GM19193 (cell line): ENCODE data around the gene RAB11FIP3.

Experiments used
- POLR2A ChIP-seq: IDR thresholded peaks from 4 replicates; pipeline ENCODE4 v1.6.1; 2011; ENCODE audit not compliant: insufficient read depth, insufficient read length; ENCODE audit errors: extremely low read depth

RAB11FIP3 gene

DNA sequence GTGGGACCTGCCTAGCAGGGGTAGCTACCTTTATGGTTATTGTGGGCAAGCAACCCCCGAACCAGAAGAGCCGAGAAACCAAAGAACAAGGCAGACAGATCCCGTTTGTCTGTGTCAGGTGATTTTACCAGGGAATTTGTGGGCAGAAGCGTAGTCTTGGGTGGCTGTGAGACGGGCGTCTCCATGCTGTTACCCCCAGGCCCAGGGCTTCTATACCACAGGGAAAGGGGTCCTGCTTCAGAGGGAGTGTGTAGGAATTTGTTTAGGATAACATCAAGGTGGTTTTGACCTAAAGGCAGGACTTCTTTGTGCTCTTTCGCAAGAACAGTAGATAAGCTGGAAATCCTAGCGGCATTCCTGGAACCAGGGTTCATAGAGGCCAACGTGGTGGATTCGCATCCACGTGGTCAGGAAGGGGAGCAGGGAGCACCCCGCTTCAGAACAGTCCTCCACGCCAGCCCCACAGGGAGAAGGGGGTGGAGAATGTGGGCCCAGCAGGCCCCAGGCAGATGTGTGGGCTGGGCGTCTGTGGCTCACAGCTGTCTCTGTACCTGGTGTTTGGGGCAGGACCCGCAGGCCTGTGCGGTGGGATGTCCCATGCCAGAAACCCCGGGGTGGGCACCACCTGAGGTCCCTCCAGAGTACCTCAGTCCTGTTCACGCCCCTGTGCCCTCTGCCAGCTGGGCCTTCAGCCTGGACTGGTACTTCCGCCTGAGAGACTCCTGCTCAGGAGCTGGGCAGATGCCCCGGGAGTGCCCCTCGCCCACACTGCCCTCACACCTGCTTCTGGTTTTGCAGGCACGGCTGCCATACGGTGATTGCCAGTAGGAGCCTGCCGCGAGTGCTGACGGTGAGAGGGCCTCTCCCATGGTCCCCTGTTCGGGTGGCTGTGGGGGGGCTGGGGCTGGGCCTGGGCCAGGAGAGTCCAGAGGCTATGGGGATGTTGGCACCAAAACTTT, 19.6 kb upstream of the RAB11FIP3 start:
- no peak for TF ChIP-seq POLR2A

DNA sequence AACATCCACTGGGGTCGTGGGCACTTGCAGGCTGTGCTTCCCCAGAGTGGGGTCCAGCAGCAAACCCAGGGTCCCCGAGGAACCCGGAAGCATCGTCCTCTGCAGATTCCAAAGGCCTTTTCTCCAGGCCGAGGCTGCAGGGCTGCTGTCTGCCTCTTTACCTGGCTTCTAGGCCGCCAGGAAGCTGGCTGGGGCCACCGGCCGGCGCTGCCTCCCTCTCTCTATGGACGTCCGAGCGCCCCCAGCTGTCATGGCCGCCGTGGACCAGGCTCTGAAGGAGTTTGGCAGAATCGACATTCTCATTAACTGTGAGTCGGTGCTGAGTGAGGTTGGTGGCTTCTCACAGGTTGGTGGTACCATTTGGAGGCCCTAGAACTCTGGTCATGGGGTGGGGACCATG, 18.2 kb upstream of the RAB11FIP3 start:
- TF ChIP-seq POLR2A = no peak

DNA sequence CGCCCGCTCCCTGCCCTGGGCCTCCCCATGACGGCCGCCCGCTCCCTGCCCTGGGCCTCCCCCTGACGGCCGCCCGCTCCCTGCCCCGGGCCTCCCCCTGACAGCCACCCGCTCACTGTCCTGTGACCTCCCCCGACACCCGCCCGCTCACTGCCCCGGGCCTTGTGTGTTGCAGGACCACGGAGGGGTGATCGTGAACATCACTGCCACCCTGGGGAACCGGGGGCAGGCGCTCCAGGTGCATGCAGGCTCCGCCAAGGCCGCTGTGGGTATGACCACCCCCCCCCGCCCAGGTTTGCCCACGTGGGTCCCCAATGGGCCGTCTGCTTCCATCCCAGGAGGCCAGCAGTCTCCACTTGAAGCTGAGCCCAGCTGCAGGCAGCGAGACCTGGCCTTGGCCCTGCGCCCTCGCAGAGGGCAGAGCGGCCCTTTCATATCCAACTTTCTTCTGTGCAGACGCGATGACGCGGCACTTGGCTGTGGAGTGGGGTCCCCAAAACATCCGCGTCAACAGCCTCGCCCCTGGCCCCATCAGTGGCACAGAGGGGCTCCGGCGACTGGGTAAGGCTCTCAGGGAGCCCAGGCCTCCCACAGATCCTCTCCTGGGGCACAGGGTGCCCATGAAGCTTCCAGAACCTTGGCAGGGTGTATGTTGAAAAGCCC, 14.8 kb upstream of the RAB11FIP3 start:
- no peak for TF ChIP-seq POLR2A

DNA sequence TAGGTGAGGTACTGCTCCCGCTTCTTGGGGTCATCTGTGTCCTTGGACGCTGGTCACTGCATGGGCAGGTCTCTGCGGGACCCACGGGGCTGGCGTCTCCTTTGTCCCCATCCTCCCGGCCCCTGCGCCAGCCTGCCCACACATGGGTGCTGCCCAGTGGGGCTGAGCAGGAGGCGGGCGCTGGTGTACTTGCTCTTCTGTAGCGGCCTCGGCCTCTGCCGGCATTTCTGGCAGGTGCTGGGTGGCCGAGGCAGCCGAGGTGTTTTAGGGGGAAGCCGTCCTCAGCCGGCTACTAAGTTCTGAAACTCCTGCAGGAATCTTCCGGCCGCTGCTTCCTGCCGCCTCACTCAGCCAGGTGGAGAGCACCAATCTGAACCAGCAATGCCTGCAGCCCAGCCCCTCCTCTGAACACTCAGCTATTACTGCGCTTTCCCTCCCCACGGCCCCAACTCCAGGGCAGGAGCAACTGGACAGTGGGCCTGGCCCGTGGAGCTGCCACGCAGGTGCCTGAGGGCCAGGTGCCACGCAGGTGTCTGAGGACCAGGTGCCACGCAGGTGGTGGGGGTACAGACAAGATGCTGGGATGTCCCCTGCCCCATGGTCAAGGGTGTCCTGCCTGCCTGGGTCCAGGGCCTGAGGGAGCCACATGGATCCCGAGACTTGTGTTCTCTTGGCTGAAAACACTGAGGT, 13.7 kb upstream of the RAB11FIP3 start:
- no peak for TF ChIP-seq POLR2A

DNA sequence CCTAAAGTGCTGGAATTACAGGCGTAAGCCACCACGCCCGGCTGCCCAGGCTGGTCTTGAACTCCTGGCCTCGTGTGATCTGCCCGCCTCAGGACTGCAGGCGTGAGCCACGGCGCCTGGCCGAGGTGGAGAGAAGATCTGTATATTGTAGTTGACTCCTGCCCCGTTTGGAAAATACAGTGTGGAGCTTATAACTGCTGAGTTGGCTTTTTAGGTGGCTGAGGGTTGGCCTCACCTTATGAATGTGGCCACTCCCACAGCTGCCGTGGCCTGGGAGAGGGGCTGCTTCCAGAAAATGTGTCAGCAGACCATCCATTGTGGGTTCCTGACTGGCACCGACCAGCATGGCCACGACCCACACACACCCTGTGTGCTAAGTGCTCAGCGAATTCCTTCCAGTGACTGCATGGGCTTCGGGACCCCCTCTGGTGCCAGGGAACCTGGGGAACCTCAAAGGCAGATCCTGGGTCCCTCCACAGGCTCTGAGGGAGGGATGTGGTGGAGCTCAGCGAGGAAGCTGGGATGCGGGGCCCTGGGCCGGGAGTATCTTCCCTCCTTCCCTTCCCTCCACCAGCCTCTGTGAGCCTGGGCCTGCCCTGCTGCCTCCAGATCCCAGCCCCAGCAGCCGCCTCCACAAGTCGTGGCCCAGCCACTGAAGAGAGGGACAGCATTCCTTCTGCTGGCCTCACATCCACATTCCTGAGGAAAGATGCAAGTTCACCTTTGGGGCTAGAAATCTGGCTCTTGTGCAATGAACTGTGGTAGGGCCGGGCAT, 10.9 kb upstream of the RAB11FIP3 start:
- TF ChIP-seq POLR2A = no peak

DNA sequence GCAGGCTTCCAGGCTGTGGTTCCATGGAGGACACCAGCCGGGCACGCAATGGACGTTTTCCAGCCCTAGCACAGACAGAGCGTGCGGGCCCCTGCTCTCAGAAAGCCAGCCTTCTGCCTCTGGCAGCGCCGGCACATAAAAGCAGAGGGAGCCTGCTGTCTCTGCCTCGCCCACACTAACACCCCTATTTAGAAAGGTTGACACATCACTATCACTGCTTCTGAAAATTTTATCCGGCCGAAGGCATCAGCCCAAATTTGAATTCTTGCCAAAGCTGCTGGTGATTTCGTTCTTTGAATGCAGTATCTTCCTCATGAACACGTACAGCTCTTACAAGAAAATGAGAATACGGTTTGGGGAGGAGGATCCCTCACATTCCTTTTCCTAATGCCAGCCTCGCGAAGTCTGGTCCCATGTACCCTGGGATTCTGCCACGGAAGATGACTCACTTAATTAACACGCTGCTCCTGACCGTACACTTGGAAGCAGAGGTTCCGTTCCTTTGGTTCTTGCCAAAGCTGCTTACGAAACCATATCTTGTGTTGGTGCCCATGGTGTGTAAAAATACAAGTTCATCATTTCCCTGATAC, 1.3 kb upstream of the RAB11FIP3 start:
- no peak for TF ChIP-seq POLR2A

DNA sequence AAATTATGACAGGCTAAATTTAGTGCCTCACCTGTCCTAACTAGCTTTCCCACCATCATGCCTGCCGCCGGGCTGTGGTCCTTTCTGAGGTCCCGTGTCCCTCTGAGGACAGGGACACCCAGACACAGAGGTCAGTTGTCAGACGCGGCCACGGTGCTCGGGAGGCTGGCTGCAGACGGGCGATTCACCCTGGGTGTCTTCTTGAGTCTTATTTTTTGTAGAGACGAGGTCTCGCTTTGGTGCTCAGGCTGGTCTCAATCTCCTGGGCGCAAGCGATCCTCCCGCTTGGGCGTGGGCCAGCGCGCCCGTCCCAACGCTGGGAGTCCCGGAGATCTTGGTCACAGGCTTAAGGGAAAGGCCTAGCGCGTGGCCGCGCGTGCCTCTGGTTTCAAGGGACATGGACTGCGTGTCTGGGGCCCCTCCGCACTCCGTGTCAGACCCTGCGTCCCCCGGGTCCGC, 797 bp upstream of the RAB11FIP3 start:
- TF ChIP-seq POLR2A = no peak

DNA sequence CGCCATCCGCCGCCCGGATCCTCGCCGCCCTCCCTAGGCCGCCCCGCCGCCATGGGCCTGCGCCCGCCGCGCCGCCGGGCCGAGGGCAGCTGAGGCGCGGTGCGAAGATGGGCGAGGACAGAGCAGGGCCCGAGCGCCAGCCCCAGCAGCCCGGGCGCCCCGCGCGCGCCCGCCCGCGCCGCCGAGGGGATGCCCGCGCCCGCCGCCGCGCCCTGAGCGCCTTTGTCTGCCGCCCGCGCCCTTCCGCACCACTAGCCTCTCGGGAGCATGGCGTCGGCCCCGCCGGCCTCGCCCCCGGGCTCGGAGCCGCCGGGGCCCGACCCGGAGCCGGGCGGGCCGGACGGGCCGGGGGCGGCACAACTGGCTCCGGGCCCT, 278 bp downstream of the RAB11FIP3 start:
- no peak for TF ChIP-seq POLR2A

DNA sequence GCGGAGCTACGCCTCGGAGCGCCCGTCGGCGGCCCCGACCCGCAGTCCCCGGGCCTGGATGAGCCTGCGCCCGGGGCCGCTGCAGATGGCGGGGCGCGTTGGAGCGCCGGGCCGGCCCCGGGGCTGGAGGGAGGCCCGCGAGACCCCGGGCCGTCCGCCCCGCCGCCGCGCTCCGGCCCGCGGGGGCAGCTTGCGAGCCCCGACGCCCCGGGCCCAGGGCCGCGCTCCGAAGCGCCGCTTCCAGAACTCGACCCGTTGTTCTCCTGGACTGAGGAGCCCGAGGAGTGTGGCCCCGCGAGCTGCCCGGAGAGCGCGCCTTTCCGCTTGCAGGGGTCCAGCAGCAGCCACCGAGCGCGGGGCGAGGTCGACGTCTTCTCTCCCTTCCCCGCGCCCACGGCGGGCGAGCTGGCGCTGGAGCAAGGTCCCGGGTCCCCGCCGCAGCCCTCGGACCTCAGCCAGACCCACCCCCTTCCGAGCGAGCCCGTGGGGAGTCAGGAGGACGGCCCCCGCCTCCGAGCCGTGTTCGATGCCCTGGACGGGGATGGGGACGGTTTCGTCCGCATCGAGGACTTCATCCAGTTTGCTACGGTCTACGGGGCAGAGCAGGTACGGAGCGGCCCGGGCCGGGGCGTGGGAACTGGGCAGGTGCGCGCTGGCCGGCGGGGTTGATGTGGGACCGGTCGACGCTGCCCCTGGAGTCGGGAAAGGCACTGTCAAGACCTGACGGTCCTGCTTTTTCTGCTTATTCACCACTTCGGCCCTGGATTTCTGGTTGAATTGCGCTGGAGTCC, 861 bp downstream of the RAB11FIP3 start:
- no peak for TF ChIP-seq POLR2A

DNA sequence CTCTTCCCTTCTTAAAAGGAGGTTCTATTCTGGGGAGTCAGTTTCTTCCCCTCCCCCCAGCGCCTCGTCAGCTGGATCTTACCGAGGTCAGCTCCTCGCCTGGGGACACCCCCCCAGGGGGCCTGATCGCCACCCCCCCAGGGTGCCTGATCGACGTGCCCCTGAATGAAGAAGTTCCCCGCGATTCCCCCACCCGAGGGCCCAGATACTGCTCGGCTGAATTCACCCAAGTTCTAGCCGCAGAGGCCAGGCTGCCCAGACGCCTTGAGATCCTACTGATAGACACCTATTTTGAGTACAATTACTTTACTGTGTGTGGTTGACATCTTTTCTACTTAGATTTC, 1.4 kb downstream of the RAB11FIP3 start:
- TF ChIP-seq POLR2A = no peak

DNA sequence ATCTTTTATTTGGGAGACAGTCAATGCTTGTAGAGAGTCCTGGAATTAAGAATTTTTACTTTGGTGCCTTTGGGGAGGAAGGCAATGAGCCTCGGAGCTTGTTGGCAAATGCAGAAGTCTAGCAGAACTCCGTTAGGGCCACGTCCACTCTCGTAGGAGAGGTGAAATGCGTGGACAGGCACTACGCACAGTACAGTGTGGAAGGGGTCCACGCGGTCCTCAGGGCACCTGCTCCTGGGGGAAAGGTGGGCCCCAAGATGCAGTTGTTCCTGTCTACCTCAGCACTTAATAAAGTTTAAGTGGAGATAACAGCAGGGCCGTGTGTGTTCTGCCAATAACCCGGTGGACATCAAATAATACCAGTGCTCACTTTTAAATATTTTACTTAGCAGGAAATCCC, 1.8 kb downstream of the RAB11FIP3 start:
- no peak for TF ChIP-seq POLR2A

DNA sequence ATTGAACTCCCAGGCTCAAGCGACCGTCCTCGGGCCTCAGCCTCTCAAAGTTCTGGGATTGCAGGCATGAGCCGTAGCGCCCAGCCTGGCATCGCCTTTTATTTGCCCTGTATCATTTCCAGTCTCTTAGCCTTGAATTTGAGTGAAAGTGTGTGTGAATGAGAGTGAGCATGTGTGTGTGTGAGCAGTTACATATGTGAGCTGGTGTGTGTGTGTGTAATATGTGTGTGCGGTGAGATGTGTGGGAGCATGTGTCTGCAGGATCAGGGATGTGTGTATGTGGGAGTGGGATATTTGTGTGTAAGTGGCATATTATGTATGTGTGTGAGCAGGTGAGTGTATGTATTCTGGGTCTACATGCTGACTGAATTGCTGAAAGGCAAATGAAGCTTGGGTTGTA, 5.5 kb downstream of the RAB11FIP3 start:
- no peak for TF ChIP-seq POLR2A

DNA sequence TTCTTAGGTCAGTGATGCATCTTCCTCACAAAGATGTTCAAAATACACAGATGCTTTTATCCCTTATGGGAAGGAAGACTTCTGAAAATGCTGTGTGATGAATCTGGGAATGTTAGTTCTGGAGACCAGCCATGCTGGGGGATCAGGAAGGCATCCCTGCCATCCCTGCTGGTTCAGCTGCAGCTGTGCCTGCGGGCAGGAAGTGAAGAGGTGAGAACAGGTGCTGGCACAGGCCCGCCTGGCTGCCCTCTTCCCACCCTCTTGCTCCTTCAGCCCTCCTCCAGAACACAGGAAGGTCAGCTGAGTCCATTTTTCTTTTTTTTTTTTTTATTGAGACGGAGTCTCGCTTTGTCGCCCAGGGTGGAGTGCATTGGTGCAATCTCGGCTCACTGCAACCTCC, 15.2 kb downstream of the RAB11FIP3 start:
- no peak for TF ChIP-seq POLR2A

DNA sequence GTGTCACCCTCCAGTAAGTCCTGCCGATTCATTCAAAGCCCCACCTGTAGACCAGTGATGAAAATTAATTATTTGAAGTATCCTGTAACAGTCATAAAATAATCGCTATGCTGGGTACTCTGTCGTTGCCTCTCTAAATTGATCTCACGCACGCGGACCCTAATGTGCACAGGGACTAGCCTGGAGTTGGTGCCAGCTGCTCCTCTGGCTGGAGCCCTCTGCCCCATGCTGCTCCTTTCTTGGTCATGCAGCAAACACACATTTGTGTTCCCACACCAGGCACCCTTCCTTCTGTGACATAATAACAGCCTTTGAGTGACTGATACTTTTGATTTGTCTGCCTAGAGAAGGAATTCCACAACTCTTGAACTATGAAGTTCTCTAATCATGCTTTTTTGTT, 16.0 kb downstream of the RAB11FIP3 start:
- no peak for TF ChIP-seq POLR2A
